Measurements from ENCODE around the gene C5orf24. TPM values are rescaled to one million over a fixed set of nuclear protein-coding genes. Genes with fewer than 3 reads are reported as not detected.

Gene C5orf24
- total RNA-seq, 1 donor from 2014 or later: 44.9 TPM

DNA sequence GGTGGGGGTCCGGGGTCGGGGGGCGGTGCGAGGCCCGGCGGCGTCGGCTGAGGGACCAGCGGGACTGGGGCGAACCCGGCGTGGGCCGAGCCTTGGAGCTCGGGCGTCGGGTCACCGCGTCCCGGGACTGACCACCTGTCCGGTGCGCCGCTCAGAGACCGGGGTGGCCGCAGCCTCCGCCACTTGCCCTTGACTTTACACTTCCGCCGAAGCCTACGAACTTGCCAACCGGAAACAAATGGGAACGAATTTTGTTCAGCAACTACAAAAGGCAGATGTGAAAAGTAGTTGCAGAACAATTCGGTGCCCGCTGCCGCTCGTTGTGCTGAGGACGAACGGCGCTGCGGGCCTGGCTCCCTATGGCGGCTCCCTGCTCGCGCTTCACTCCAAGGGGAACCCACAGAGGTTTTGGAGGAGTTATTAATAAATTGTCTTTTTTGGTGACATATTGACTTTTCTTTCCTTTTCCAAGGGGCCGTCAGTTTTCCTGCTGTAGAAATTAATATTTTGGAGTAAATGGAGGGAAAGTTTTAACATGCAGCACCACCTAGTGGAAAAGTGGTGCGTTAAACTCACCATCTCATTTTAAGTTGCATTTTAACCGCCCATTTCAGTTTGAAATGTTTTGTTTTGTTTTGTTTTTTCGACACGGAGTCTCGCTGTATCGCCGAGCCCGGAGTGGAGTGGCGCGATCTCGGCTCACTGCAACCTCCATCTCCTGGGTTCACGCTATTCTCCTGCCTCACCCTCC, 59.7 kb downstream of the C5orf24 start:
- intact Hi-C loops (cut with DNase I): no loop called here
- H3K9me3 ChIP-seq: no peaks in the 10 kb centered on the region
- peak overlapping the region; percentile 98 for H3K27ac ChIP-seq
- peaks cover 14% of the 10 kb centered on the region for H3K36me3 ChIP-seq
- peak; percentile 81 for TF ChIP-seq CTCF (IDR thresholded peaks at IDR 0.05)
- peak overlapping the region; percentile 78 for H3K4me3 ChIP-seq
- ATAC-seq (peak; percentile 7), DNase-seq (no peak)
- H3K27me3 ChIP-seq: no peaks in the 10 kb centered on the region
- peaks cover 6% of the 10 kb centered on the region for H3K4me1 ChIP-seq

GRCh38 chr5:134906811-134907210, 61.0 kb downstream of the C5orf24 start:
- TF ChIP-seq CTCF (IDR thresholded peaks at IDR 0.05): no peak
- Histone ChIP-seq H3K4me3 (no peak overlapping the region), H3K27ac (no peak overlapping the region), H3K9me3 (no peaks in the 10 kb centered on the region), H3K4me1 (peaks cover 6% of the 10 kb centered on the region), H3K27me3 (no peaks in the 10 kb centered on the region), H3K36me3 (peaks cover 6% of the 10 kb centered on the region)
- DNase-seq: no peak
- intact Hi-C loops (cut with DNase I): no loop called here
- ATAC-seq: no peak

Other genes with a start within 250 kb of the C5orf24 start
- gene SAR1B, start 213.1 kb upstream of the C5orf24 start, total RNA-seq: 75.9 TPM
- gene SEC24A, start 197.2 kb upstream of the C5orf24 start, total RNA-seq: 21.7 TPM
- 27.0 TPM for gene CAMLG, start 107.4 kb upstream of the C5orf24 start, total RNA-seq
- gene DDX46, start 87.2 kb upstream of the C5orf24 start, total RNA-seq: 37.4 TPM
- gene TXNDC15, start 28.4 kb downstream of the C5orf24 start, total RNA-seq: 60.6 TPM
- 11.2 TPM for gene PCBD2, start 59.2 kb downstream of the C5orf24 start, total RNA-seq
- gene CATSPER3, start 121.9 kb downstream of the C5orf24 start, total RNA-seq: 0.87 TPM
- gene PITX1, start 188.3 kb downstream of the C5orf24 start, total RNA-seq: not detected